GM23248 (cell line): Measurements from ENCODE around the gene OR10P1.

ENCODE experiments used
- EZH2 ChIP-seq: fragments of 200-600 bp; sonication (generic); IDR thresholded peaks from 2 replicates; pipeline ENCODE4 v1.6.1; 2018; ENCODE audit warnings: antibody characterized with exemption, mild to moderate bottlenecking; ENCODE audit not compliant: insufficient read depth, poor library complexity, severe bottlenecking
- EZH2phosphoT487 ChIP-seq: fragments of 200-600 bp; sonication (generic); IDR thresholded peaks from 2 replicates; pipeline ENCODE4 v1.6.1; 2018; ENCODE audit warnings: antibody characterized with exemption, moderate library complexity, mild to moderate bottlenecking, low read depth; ENCODE audit not compliant: insufficient read depth

DNA sequence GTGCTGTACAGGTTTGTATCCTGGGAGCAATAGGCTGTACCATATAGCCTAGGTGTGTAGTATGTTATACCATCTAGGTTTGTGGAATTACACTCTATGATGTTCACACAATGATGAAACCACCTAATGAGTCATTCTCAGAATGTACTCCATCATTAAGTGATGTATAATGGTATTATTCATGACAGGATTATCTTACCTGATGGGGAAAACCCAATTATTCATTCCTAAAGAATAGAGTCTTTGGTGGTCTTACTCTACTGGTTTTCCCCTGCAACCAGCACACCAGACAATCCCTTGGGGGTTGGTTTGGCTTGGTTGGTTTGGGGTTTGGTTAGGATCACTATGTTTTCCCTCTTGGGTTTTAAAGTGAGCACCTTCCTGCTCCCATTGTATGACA lies 12.6 kb upstream of the OR10P1 start:
- no peak for TF ChIP-seq EZH2
- TF ChIP-seq EZH2phosphoT487: no peak
